Measurements from ENCODE around the gene FKBP11.

- TF ChIP-seq CTCF (IDR thresholded peaks at IDR 0.05; ENCODE audit: control extremely low read depth in 1 of 3, insufficient read depth in 1 of 3, low read depth in 1 of 3, low read length in 3 of 3) (no peak), SP1 (IDR thresholded peaks at IDR 0.05; ENCODE audit: low read depth, low read length) (no peak), POLR2A (IDR thresholded peaks at IDR 0.05; ENCODE audit: control extremely low read depth in 1 of 2, low read depth in 2 of 2, low read length in 2 of 2) (no peak)
These were observed 42.7 kb upstream of the FKBP11 start for GRCh38 chr12:48967991-48968390.

Measured in H1 (cell line).